GM18517 (cell line): ENCODE results near the gene KLHL30.

Source experiments
- ATAC-seq: cut with Tn5 transposase; IDR thresholded peaks from one replicate; pipeline ENCODE4 v1.9.1; 2021; ENCODE audit warnings: mild to moderate bottlenecking, moderate library complexity; ENCODE audit not compliant: unreplicated experiment

KLHL30 gene

GRCh38 chr2:238144262-238144661 is 5.8 kb downstream of the KLHL30 start:
- no peak for ATAC-seq

GRCh38 chr2:238145046-238145445 is 6.6 kb downstream of the KLHL30 start:
- no peak for ATAC-seq

- no peak for ATAC-seq
These were observed 7.4 kb downstream of the KLHL30 start for GRCh38 chr2:238145851-238146250.

- ATAC-seq = no peak
These were observed 8.5 kb downstream of the KLHL30 start for GRCh38 chr2:238146884-238147544.

GRCh38 chr2:238148981-238149380 is 10.5 kb downstream of the KLHL30 start:
- ATAC-seq = no peak

- no peak for ATAC-seq
These were observed 11.5 kb downstream of the KLHL30 start for GRCh38 chr2:238149841-238150572.

GRCh38 chr2:238150686-238151085 is 12.2 kb downstream of the KLHL30 start:
- ATAC-seq = no peak

- ATAC-seq = no peak
These were observed 12.7 kb downstream of the KLHL30 start for GRCh38 chr2:238151205-238151604.

GRCh38 chr2:238151628-238152235 is 13.3 kb downstream of the KLHL30 start:
- ATAC-seq = no peak

GRCh38 chr2:238152771-238153688 is 14.6 kb downstream of the KLHL30 start:
- ATAC-seq = no peak

GRCh38 chr2:238154570-238154969 is 16.1 kb downstream of the KLHL30 start:
- no peak for ATAC-seq

- ATAC-seq = no peak
These were observed 16.7 kb downstream of the KLHL30 start for GRCh38 chr2:238155051-238155760.

- no peak for ATAC-seq
These were observed 17.6 kb downstream of the KLHL30 start for GRCh38 chr2:238155761-238156694.

- no peak for ATAC-seq
These were observed 19.1 kb downstream of the KLHL30 start for GRCh38 chr2:238157506-238158017.

GRCh38 chr2:238158018-238158508 is 19.6 kb downstream of the KLHL30 start:
- no peak for ATAC-seq

- ATAC-seq = no peak
These were observed 20.1 kb downstream of the KLHL30 start, which contains the start of gene ERFE for GRCh38 chr2:238158509-238159070. Gene ERFE, plus strand, starts transcription at chr2:238158970. Its CDS starts 38 bp downstream, at chr2:238159008.

GRCh38 chr2:238159071-238159539 is 20.6 kb downstream of the KLHL30 start:
- no peak for ATAC-seq

- no peak for ATAC-seq
These were observed 21.3 kb downstream of the KLHL30 start for GRCh38 chr2:238159661-238160205.
